Peyer's patch (tissue), 4 donors: ENCODE results near the gene GNAZ. TPM values are rescaled to one million over a fixed set of nuclear protein-coding genes. Genes with fewer than 3 reads are reported as not detected.

ENCODE experiments used
- DNase-seq, 3 donors: peaks; one replicate each; pipeline ENCODE4 v3.0.0-alpha.2; 2017 to 2019
- H3K27ac ChIP-seq, 4 donors: fragments of 200-600 bp; sonication (generic); one replicate each; pipeline ENCODE4 v1.5.1; 2016 to 2019
- H3K27me3 ChIP-seq, 2 donors: fragments of 200-600 bp; sonication (generic); one replicate each; pipeline ENCODE4 v1.5.1; 2019
- H3K36me3 ChIP-seq, 3 donors: fragments of 200-600 bp; sonication (generic); one replicate each; pipeline ENCODE4 v1.5.1; 2016 to 2019
- H3K4me1 ChIP-seq, 4 donors: fragments of 200-600 bp; sonication (generic); one replicate each; pipeline ENCODE4 v1.5.1; 2016 to 2019
- H3K4me3 ChIP-seq, 4 donors: fragments of 200-600 bp; sonication (generic); 1 replicate in 3 of 4; 2 replicates in 1 of 4; pipeline ENCODE4 v1.5.1; 2016 to 2019; ENCODE audit warnings: mild to moderate bottlenecking in 1 of 4
- H3K9me3 ChIP-seq, 4 donors: fragments of 200-600 bp; sonication (generic); one replicate each; pipeline ENCODE4 v1.5.1; 2016 to 2019; ENCODE audit warnings: mild to moderate bottlenecking in 1 of 4
- CTCF ChIP-seq, 6 experiments: fragments of 450-650 bp in 4 of 6; fragments of 200-600 bp in 2 of 6; sonication (generic) in 1 of 6; IDR thresholded peaks; one replicate each; pipeline ENCODE4 v1.5.1; 2017 to 2019; ENCODE audit warnings: antibody characterized with exemption in 6 of 6, mild to moderate bottlenecking in 3 of 6, moderate library complexity in 1 of 6
- POLR2A ChIP-seq, 2 donors: fragments of 450-650 bp; IDR thresholded peaks; one replicate each; pipeline ENCODE4 v1.5.1; 2017; ENCODE audit warnings: antibody characterized with exemption in 2 of 2, mild to moderate bottlenecking in 2 of 2, moderate library complexity in 2 of 2
- total RNA-seq, 4 donors: library from RNA; depleted of rRNA; stranded (reverse); fragments of >200 nt; gene quantifications; one replicate each; pipeline ENCODE4 v1.1.0, GENCODE V29; 2016

GNAZ gene
- total RNA-seq, 4 donors from 2014 or later = 0.35 to 3.5 (median 1.9) TPM

DNA sequence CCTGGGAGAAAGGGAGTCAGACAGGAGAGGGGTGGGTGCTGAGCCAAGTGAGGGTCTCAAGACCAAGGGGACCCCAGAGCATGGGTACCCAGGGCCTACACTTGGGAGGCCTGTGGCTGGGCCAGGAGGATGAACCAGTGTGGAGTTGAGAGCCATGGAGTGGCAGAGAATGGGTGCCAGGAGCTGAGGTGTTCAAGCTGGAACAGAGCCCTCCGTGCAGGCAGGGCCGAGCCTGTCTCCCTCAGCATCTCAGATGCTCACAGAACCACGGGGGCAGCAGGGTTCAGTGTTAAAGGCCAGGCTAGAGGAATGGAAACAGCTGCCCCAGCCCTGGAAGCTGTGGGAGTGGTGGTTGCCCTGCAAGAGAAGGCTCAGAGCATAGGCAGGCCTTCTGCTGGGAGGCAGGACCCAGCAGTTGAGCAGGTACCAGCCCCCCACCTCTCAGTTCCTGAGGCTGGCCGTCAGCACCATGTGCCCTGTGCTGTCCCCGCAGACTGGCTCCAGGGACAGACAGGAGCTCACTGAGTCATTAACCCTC, 39.2 kb downstream of the GNAZ start:
- H3K9me3 ChIP-seq = no peaks in the 10 kb centered on the region
- no peak for TF ChIP-seq POLR2A (IDR thresholded peaks at IDR 0.05)
- no peak for TF ChIP-seq CTCF (IDR thresholded peaks at IDR 0.05)
- H3K36me3 ChIP-seq = no peaks in the 10 kb centered on the region
- no peak overlapping the region for H3K4me3 ChIP-seq
- no peak overlapping the region for H3K27ac ChIP-seq
- no peak for DNase-seq
- H3K4me1 ChIP-seq = no peaks in the 10 kb centered on the region
- H3K27me3 ChIP-seq = no peaks in the 10 kb centered on the region

- H3K27me3 ChIP-seq = no peaks in the 10 kb centered on the region
- H3K4me3 ChIP-seq = no peak overlapping the region
- DNase-seq = no peak
- H3K9me3 ChIP-seq = no peaks in the 10 kb centered on the region
- no peak overlapping the region for H3K27ac ChIP-seq
- H3K36me3 ChIP-seq = no peaks in the 10 kb centered on the region
- no peaks in the 10 kb centered on the region for H3K4me1 ChIP-seq
- TF ChIP-seq POLR2A (IDR thresholded peaks at IDR 0.05) (no peak), CTCF (IDR thresholded peaks at IDR 0.05) (no peak)
Observed at GRCh38 chr22:23110190-23110921, 40.0 kb downstream of the GNAZ start.

DNA sequence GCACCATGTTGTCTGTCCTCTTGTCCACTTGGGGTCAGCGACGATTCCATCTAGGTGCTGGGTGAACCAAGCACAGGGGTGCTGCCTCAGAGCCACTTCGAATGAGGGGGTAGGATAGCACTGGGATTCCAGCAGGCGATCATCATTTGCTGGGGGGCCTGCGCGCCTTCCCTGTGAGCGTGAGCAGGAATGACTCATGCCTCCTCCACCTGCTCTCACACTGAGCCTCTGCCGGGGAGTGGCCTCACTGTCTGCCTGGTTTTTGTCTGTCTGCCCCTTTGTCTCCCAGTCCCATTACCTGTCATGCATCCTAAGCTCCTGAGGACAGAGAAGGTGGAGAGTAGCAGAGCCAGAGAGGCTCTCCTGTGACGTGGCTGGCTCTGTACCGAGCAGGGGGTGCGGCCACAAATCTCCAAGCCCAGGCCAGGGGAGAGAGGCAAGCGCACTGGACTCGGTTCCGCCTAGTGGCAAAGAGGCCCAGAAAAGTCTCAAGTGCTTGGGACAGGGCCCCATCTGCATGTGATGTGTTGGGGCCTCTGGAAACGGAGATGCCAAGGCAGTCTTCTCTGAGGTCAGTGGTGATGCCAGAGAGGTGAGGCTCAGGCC, 40.7 kb downstream of the GNAZ start:
- TF ChIP-seq POLR2A (IDR thresholded peaks at IDR 0.05) (no peak), CTCF (IDR thresholded peaks at IDR 0.05) (no peak)
- H3K36me3 ChIP-seq = no peaks in the 10 kb centered on the region
- no peak overlapping the region for H3K27ac ChIP-seq
- H3K9me3 ChIP-seq = no peaks in the 10 kb centered on the region
- H3K27me3 ChIP-seq = no peaks in the 10 kb centered on the region
- no peak overlapping the region for H3K4me3 ChIP-seq
- H3K4me1 ChIP-seq = no peaks in the 10 kb centered on the region
- no peak for DNase-seq

GRCh38 chr22:23112472-23113012, 42.2 kb downstream of the GNAZ start:
- Histone ChIP-seq H3K27me3 (no peaks in the 10 kb centered on the region), H3K4me1 (no peaks in the 10 kb centered on the region), H3K9me3 (no peaks in the 10 kb centered on the region), H3K36me3 (no peaks in the 10 kb centered on the region), H3K4me3 (no peak overlapping the region), H3K27ac (no peak overlapping the region)
- TF ChIP-seq CTCF (IDR thresholded peaks at IDR 0.05) = no peak
- no peak for TF ChIP-seq POLR2A (IDR thresholded peaks at IDR 0.05)
- DNase-seq = no peak

DNA sequence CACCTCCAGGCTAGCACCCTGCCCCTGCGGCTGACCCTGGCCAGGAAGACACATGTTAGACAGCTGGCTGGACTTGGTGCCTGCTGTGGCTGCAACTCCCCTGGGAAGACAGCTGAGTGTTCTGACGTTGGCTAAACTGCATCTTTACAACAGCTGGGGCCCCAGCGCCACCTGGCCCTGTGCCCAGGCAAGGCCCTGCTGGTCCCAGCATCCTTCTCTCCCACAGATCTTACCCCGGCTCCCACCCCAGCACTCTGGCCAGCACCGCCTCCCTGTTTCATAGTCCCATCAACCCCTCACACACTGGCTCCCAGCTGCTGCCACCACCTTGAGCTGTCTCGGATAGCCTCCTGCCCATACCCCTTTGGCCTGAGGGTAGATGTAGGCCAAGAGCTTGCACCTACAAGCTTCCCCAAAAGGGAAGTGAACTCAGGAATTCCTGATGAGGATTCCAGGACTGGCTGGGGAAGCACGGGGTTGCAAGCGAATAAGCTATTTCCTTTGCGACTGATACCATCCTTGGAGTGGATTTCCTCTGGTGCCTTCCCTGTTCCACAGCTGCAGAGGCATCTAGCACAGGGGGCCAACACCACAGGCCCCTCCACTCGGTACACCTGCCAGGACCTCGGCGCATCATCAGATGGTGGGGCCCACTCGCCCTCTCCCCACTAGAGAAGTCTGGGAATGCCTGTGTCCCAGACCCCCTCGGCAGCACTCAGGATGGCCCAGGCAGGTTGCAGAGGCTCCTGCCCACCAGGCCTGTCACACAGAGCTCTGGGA, 42.9 kb downstream of the GNAZ start:
- Histone ChIP-seq H3K4me3 (no peak overlapping the region), H3K27me3 (no peaks in the 10 kb centered on the region), H3K9me3 (no peaks in the 10 kb centered on the region), H3K27ac (no peak overlapping the region), H3K4me1 (no peaks in the 10 kb centered on the region), H3K36me3 (no peaks in the 10 kb centered on the region)
- DNase-seq = no peak
- no peak for TF ChIP-seq POLR2A (IDR thresholded peaks at IDR 0.05)
- no peak for TF ChIP-seq CTCF (IDR thresholded peaks at IDR 0.05)
